ENCODE measurements around the gene MYL10.

MYL10 gene

DNA sequence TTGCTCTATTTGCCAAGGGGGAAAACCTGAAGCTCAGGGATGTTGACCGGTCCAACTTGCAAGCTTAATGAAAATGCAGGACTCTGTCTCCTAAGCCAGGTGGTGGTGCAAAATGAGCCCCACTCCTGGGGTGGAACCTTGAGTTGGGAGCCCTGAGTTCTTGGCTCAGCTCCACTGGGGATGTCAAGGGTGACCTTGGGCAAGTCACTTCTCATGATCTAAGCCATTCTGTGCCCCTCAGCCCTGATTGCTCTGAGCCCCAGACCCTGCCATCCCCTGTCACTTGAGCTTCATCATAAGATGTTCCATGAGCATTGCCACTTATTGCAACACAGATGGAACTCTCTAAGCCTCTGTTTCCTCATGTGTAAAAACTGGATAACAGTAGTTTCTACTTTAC, 33.9 kb downstream of the MYL10 start:
- DNase-seq: no peak

- DNase-seq: no peak
Observed at GRCh38 chr7:101594790-101595189, 34.3 kb downstream of the MYL10 start.

DNA sequence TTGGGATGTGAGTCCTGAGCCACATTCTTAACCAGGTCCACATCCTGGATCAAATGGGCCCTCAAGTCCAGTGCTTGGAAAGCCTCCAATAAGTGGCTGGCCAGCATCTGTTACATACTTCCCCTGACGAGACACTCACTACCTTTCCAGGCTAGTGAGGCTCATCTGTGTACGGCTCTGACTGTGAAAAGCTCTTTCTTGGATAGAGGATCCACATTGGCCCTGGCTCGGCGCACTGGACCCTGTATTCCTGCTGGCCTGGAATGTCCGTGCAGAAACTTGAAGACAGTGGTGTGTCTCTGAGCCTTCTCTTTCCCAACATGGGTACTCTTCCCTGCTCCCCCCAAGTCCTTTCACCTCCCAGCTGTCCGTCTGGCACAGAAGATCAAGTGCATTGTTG, 35.5 kb downstream of the MYL10 start:
- DNase-seq: no peak

DNA sequence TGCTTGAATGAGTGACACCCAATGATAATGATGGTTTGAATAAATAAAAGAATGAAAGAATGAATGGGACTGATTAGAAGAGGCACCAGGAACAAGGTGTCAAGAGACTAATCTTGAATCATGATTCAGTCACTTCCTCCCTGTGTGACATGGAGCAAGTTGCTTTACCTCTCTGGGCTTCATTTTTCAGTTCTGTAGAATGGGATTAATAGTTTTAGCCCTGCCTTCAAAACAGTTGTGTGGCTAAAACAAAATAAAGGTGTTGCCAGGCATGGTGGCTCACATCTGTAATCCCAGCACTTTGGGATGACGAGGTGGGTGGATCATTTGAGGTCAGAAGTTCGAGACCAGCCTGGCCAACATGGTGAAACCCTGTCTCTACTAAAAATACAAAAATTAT, 37.6 kb downstream of the MYL10 start:
- no peak for DNase-seq

DNA sequence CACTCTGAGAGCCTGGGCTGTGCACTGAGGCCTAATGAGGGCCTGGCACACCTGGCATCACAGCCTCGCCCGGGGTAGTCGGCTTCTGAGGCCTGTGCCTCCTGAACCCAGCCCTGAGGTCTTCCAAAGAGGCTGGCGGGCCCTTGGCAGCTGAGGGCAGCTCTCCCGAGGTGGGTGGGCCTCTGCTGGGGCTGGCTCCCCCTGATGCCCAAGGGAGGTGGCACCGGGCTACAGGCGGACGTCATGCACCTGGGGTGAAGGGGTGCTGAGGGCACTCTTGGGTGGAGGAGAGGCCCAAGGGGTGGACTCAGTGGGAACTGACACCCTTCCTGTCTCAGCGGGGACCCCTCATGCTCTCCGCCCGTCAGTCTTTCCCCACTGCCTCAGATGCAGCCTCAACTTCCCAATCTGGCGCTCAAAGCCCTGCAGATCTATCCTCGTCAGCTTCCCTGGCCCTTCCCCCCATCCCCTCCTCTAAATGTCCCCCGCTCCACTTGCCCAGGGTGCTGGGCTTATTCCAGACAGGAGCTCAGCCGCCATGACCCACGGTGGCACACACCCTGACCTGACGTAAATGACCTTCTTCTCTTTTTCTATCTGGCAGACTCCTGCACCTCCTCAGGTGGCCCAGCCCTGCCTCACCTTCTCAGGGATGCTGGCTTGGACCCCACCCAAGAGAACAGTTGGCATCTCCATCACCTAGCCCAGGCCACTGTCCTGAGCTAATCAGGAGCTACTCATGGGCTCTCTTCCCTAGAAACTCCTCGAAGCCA, 38.2 kb downstream of the MYL10 start:
- DNase-seq: no peak

GRCh38 chr7:101589976-101590662, 39.0 kb downstream of the MYL10 start:
- no peak for DNase-seq

DNA sequence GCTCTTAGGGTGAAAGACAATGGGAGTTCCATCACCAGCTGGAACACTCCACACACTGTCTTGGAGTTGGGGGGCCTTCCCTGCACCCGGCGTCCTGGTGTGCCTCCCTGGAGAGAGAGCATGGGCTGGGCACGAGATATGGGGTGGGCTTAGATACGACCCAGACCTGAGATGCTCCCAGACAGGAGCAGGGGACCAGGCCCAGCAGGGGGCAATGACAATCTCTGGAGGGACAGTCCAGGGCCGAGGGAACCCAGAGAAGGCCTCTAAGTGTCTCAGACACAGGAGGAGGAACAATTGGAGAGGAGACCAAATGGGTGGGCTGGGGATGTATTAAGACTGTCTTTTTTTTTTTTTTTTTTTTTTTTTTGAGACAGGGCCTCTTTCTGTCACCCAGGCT, 40.0 kb downstream of the MYL10 start:
- DNase-seq: no peak

- no peak for DNase-seq
Observed at GRCh38 chr7:101588131-101588935, 40.8 kb downstream of the MYL10 start.

DNA sequence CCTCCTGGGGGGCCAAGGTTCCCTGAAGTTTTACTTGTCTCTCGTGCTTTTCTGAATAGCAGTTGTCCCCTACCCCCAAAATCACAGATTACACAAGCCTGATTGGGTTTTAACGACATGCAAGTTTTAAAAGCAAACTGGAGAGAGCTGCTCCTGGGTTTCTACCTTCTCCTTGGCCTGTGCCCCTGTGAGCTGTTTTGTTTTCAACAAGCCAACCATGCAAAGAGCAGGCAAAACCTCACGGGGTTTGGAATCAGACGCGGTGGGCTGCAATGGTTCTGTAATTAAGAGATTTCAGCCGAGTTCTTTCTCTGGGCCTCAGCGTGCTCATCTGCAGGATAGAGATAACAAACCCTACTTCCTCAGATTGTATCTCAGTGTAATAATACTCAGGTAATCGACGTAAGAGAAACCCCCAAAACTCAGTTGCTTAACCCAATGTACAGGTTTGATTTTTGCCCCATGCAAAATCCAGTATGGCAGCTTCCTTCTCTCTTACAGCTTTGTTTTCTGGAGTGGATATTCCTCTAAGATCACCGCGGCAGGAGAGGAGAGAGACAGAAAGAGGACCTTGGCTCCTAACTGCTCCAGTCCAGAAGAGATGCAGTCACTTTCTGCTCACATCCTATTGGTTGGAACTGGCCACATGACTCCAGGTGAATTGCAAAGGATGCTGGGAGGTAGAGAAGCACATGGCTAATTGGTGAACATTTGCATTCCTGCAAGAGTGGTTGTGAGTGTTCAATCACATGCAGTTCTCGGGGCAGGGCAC, 42.0 kb downstream of the MYL10 start:
- no peak for DNase-seq

- no peak for DNase-seq
Observed at GRCh38 chr7:101586078-101586905, 42.8 kb downstream of the MYL10 start.

DNA sequence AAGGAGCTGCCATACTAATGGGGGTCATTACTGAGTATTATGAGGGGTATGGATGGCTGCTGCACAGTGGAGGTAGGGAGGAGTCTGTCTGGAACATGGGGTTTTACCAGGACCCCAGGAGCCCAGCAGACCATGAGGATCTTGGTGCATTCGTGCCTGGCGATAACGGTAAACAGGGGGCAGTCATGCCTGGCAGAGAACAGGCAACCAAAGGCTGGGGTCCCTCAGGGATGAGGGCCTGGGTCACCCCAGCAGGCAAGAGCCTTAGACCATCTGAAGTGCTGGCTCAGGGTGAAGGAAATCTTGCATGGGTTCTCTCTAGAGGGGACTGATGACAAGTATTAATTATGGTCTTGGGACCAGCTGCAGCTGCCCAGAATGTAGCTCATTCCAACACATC, 46.1 kb downstream of the MYL10 start:
- DNase-seq: no peak

- DNase-seq: no peak
Observed at GRCh38 chr7:101581891-101582290, 47.2 kb downstream of the MYL10 start.

DNA sequence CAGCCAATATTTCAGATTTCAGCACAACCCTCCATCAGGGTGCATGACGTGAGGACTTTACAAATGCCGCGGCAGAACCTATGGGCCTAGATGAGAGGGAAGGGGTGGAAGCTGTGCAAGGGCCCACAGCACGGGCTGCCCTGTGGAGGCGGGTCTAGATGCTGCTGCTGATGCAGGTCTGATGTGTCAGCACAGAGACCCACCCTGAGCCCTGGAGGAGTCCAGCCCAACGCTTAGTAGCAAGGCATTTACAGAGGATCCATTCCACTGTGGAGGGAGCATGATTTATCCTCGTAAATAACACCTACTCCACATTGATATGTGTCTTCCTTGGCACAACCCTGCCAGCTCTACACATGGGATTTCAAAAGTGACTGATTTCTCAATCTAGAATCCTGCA, 48.5 kb downstream of the MYL10 start:
- DNase-seq: no peak

GRCh38 chr7:101578552-101578951, 50.5 kb downstream of the MYL10 start:
- DNase-seq: no peak

GRCh38 chr7:101576998-101577397, 52.1 kb downstream of the MYL10 start:
- no peak for DNase-seq

DNA sequence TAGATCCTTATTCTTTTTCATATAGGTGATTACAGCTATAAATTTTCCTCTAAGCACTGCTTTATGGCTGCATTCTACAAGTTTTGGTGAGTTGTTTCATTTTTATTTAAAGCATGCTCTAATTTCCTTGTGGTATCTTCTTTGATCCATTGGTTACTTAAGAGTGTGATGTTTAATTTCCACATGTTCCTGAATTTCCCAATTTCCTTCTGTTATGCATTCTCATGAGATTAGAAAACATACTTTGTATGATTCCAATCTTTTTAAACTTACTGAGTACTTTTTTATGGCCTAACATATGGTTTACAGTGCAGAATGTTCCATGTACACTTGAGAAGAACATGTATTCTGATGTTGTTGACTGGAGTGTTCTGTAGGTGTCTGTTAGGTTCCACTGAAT, 53.4 kb downstream of the MYL10 start:
- no peak for DNase-seq

GRCh38 chr7:101575168-101575567, 53.9 kb downstream of the MYL10 start:
- DNase-seq: no peak

- no peak for DNase-seq
Observed at GRCh38 chr7:101572156-101572555, 56.9 kb downstream of the MYL10 start.

- no peak for DNase-seq
Observed at GRCh38 chr7:101567230-101567629, 61.9 kb downstream of the MYL10 start.

- DNase-seq: no peak
Observed at GRCh38 chr7:101565601-101566209, 63.4 kb downstream of the MYL10 start.

- DNase-seq: no peak
Observed at GRCh38 chr7:101564778-101565211, 64.3 kb downstream of the MYL10 start.

Data from activated CD4-positive, alpha-beta T cell treated with anti-CD3 and anti-CD28 coated beads, Interleukin-2, amount 50 U/mL, for 4 hours (primary cell).